ENCODE data around the gene PIP5K1B. TPM values are rescaled to one million over a fixed set of nuclear protein-coding genes. Genes with fewer than 3 reads are reported as not detected.

The PIP5K1B gene
- total and polyA plus RNA-seq, 2 donors, result 0.94 to 1.2 TPM

- Histone ChIP-seq H3K36me3 (ENCODE audit: control insufficient read depth in 2 of 2, insufficient read depth in 2 of 2, low read length in 1 of 2) (no peaks in the 10 kb centered on the region), H3K9me3 (ENCODE audit: control insufficient read depth in 2 of 2, insufficient read depth in 1 of 2, low read length in 1 of 2) (no peaks in the 10 kb centered on the region), H3K4me1 (ENCODE audit: control insufficient read depth in 2 of 2, insufficient read depth in 2 of 2, low read length in 2 of 2) (no peaks in the 10 kb centered on the region), H3K27ac (ENCODE audit: low read depth in 1 of 2, low read length in 1 of 2) (no peak overlapping the region), H3K27me3 (ENCODE audit: control insufficient read depth in 2 of 2, insufficient read depth in 1 of 2, low read length in 1 of 2) (peaks cover 0 to 2% of the 10 kb centered on the region in 2 donors), H3K4me3 (ENCODE audit: low read length in 2 of 2) (no peak overlapping the region)
- WGBS, result 82% methylated on average over 7 of the region's 7 CpGs
- no peak for DNase-seq (ENCODE audit: low read depth in 6 of 9, low spot score in 9 of 9)
Measured at GRCh38 chr9:69023650-69024049, 318.6 kb downstream of the PIP5K1B start.

DNA sequence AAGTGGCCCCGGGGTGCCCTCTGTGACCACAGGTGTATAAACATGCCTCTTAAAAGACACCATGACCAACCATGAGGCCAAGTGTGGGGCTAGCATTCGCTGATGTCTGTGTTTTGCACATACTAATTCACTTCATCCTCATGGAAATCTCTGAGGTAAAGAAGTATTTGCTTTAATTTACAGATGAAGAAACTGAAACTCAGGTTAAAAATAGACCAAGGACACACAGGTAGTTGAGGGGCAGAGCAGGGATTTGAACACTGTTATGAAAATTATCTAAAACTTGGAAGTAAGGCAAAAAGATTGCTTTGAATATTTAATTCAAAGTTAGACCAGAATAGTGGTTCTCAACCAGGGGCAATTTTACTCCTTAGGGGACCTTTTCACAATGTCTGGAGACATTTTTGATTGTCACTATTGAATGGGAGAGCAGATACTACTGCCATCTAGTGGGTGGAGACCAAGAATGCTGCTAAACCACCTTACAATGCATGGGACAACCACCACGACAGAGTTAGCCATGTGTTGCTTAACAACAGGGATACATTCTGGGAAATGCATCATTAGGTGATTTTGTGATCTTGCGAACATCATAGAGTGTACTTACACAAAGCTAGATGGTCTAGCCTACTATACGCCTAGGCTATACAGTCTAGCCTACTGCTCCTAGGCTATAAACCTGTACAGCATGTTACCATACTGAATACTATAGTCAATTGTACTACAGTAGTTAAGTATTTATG is 322.5 kb downstream of the PIP5K1B start:
- 68% methylated on average over 5 of the region's 5 CpGs for WGBS
- peaks cover 0 to 2% of the 10 kb centered on the region in 2 donors for H3K27me3 ChIP-seq (ENCODE audit: control insufficient read depth in 2 of 2, insufficient read depth in 1 of 2, low read length in 1 of 2)
- DNase-seq (ENCODE audit: low read depth in 6 of 9, low spot score in 9 of 9), result peak in 7 of 9 donors; percentile 20 to 59 (median 27)
- no peaks in the 10 kb centered on the region for H3K4me1 ChIP-seq (ENCODE audit: control insufficient read depth in 2 of 2, insufficient read depth in 2 of 2, low read length in 2 of 2)
- no peak overlapping the region for H3K27ac ChIP-seq (ENCODE audit: low read depth in 1 of 2, low read length in 1 of 2)
- no peaks in the 10 kb centered on the region for H3K36me3 ChIP-seq (ENCODE audit: control insufficient read depth in 2 of 2, insufficient read depth in 2 of 2, low read length in 1 of 2)
- H3K9me3 ChIP-seq (ENCODE audit: control insufficient read depth in 2 of 2, insufficient read depth in 1 of 2, low read length in 1 of 2), result peaks cover 0 to 3% of the 10 kb centered on the region in 2 donors
- H3K4me3 ChIP-seq (ENCODE audit: low read length in 2 of 2), result no peak overlapping the region

DNA sequence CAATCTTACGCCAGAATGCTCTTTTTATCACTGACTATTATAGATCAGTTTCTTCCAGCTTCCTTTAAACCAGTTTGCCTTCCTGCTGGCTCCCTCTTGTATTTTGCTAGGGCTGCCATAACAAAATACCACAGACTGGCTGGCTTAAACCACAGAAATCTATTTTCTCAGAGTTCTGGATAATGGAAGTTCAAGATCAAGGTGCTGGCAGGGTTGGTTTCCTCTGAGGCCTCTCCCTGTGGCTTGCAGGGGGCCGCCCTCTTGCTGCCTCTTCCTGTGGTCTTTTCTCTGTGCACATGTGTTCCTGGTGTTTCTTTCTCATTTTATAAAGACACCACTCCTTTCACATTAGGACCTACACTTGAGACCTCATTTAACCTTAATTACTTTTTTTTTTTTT is 323.7 kb downstream of the PIP5K1B start:
- Histone ChIP-seq H3K36me3 (ENCODE audit: control insufficient read depth in 2 of 2, insufficient read depth in 2 of 2, low read length in 1 of 2) (no peaks in the 10 kb centered on the region), H3K9me3 (ENCODE audit: control insufficient read depth in 2 of 2, insufficient read depth in 1 of 2, low read length in 1 of 2) (peaks cover 0 to 3% of the 10 kb centered on the region in 2 donors)
- 21% methylated on average over 2 of the region's 2 CpGs for WGBS

GRCh38 chr9:69029535-69029934 is 324.5 kb downstream of the PIP5K1B start:
- no peak overlapping the region for H3K4me3 ChIP-seq (ENCODE audit: low read length in 2 of 2)
- H3K27me3 ChIP-seq (ENCODE audit: control insufficient read depth in 2 of 2, insufficient read depth in 1 of 2, low read length in 1 of 2), result peaks cover 0 to 2% of the 10 kb centered on the region in 2 donors
- no peaks in the 10 kb centered on the region for H3K36me3 ChIP-seq (ENCODE audit: control insufficient read depth in 2 of 2, insufficient read depth in 2 of 2, low read length in 1 of 2)

More for the DNA sequence above, 323.7 kb downstream of the PIP5K1B start:
- Histone ChIP-seq H3K27ac (ENCODE audit: low read depth in 1 of 2, low read length in 1 of 2) (no peak overlapping the region), H3K27me3 (ENCODE audit: control insufficient read depth in 2 of 2, insufficient read depth in 1 of 2, low read length in 1 of 2) (peaks cover 0 to 2% of the 10 kb centered on the region in 2 donors), H3K4me1 (ENCODE audit: control insufficient read depth in 2 of 2, insufficient read depth in 2 of 2, low read length in 2 of 2) (no peaks in the 10 kb centered on the region), H3K4me3 (ENCODE audit: low read length in 2 of 2) (no peak overlapping the region)
- DNase-seq (ENCODE audit: low read depth in 6 of 9, low spot score in 9 of 9), result peak in 1 of 9 donors; percentile 29

DNA sequence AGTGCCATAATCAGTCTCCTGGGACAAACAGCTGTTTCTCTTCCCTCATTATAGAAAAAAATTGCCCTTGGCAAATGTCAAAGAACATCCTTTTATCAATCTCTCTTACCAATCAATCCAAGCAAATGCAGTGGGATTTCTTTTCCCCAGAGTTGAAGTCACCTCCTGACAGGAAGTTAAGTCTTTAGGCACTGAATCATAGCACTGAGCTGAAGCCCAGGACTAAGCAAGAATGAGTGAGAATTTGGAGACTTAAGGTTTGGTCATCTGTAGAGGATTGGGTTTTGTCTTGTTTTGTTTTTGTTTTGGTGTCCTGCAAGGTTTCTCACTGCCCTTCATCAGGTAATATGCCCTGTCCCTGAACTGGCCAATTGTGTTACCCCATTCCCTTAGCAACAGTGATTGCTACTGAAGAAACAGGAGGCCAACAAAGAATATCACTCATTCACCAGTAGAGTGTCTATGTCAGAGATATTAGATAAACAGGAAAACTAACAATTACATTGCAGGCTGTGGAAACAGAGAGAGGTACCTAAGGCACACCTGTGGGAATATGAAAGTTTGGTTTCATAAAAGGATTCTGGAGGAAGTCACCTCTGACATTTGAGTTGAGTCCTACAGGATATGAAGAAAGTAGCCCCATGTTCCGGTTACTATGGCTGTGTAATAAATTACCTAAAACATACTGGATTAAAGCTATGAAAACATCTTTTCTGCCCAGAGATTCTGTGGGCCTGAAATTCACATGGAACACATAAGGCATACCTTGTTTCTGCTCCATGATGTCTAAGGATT is 326.0 kb downstream of the PIP5K1B start:
- H3K36me3 ChIP-seq (ENCODE audit: control insufficient read depth in 2 of 2, insufficient read depth in 2 of 2, low read length in 1 of 2), result no peaks in the 10 kb centered on the region
- 100% methylated on average over 1 of the region's 1 CpG for WGBS

More at GRCh38 chr9:69029535-69029934, 324.5 kb downstream of the PIP5K1B start:
- Histone ChIP-seq H3K4me1 (ENCODE audit: control insufficient read depth in 2 of 2, insufficient read depth in 2 of 2, low read length in 2 of 2) (no peaks in the 10 kb centered on the region), H3K9me3 (ENCODE audit: control insufficient read depth in 2 of 2, insufficient read depth in 1 of 2, low read length in 1 of 2) (peaks cover 0 to 3% of the 10 kb centered on the region in 2 donors), H3K27ac (ENCODE audit: low read depth in 1 of 2, low read length in 1 of 2) (no peak overlapping the region)
- DNase-seq (ENCODE audit: low read depth in 6 of 9, low spot score in 9 of 9), result no peak

GRCh38 chr9:69034071-69034470 is 329.0 kb downstream of the PIP5K1B start:
- H3K9me3 ChIP-seq (ENCODE audit: control insufficient read depth in 2 of 2, insufficient read depth in 1 of 2, low read length in 1 of 2), result peaks cover 0 to 3% of the 10 kb centered on the region in 2 donors
- no peak overlapping the region for H3K4me3 ChIP-seq (ENCODE audit: low read length in 2 of 2)
- DNase-seq (ENCODE audit: low read depth in 6 of 9, low spot score in 9 of 9), result no peak
- H3K27ac ChIP-seq (ENCODE audit: low read depth in 1 of 2, low read length in 1 of 2), result no peak overlapping the region
- peaks cover 0 to 15% of the 10 kb centered on the region in 2 donors for H3K27me3 ChIP-seq (ENCODE audit: control insufficient read depth in 2 of 2, insufficient read depth in 1 of 2, low read length in 1 of 2)
- H3K36me3 ChIP-seq (ENCODE audit: control insufficient read depth in 2 of 2, insufficient read depth in 2 of 2, low read length in 1 of 2), result no peaks in the 10 kb centered on the region
- H3K4me1 ChIP-seq (ENCODE audit: control insufficient read depth in 2 of 2, insufficient read depth in 2 of 2, low read length in 2 of 2), result peaks cover 2 to 7% of the 10 kb centered on the region in 2 donors
- WGBS, result 95% methylated on average over 2 of the region's 2 CpGs

More for the DNA sequence above, 326.0 kb downstream of the PIP5K1B start:
- Histone ChIP-seq H3K4me3 (ENCODE audit: low read length in 2 of 2) (no peak overlapping the region), H3K9me3 (ENCODE audit: control insufficient read depth in 2 of 2, insufficient read depth in 1 of 2, low read length in 1 of 2) (peaks cover 0 to 3% of the 10 kb centered on the region in 2 donors), H3K4me1 (ENCODE audit: control insufficient read depth in 2 of 2, insufficient read depth in 2 of 2, low read length in 2 of 2) (peaks cover 2 to 4% of the 10 kb centered on the region in 2 donors), H3K27me3 (ENCODE audit: control insufficient read depth in 2 of 2, insufficient read depth in 1 of 2, low read length in 1 of 2) (peaks cover 0 to 9% of the 10 kb centered on the region in 2 donors), H3K27ac (ENCODE audit: low read depth in 1 of 2, low read length in 1 of 2) (no peak overlapping the region)
- DNase-seq (ENCODE audit: low read depth in 6 of 9, low spot score in 9 of 9), result no peak

DNA sequence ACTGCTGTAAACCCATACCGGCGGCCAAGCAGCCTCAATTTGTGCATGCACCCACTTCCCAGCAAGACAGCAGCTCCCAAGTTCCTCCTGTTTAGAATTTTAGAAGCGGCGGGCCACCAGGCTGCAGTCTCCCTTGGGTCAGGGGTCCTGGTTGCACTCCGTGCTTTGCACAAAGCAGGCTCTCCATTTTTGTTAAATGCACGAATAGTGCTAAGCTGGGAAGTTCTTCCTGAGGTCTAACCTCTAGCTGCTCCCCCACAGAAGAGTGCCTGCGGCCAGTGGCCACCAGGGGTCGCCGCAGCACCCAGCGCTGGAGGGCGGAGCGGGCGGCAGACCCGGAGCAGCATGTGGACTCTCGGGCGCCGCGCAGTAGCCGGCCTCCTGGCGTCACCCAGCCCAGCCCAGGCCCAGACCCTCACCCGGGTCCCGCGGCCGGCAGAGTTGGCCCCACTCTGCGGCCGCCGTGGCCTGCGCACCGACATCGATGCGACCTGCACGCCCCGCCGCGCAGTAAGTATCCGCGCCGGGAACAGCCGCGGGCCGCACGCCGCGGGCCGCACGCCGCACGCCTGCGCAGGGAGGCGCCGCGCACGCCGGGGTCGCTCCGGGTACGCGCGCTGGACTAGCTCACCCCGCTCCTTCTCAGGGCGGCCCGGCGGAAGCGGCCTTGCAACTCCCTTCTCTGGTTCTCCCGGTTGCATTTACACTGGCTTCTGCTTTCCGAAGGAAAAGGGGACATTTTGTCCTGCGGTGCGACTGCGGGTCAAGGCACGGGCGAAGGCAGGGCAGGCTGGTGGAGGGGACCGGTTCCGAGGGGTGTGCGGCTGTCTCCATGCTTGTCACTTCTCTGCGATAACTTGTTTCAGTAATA is 330.6 kb downstream of the PIP5K1B start, which contains the start of gene FXN:
Gene FXN (plus strand): TSS at position 315 of the 871 bp plus-strand sequence. CDS start 31 bp downstream, at position 346.
- Histone ChIP-seq H3K27me3 (ENCODE audit: control insufficient read depth in 2 of 2, insufficient read depth in 1 of 2, low read length in 1 of 2) (peaks cover 0 to 15% of the 10 kb centered on the region in 2 donors), H3K4me1 (ENCODE audit: control insufficient read depth in 2 of 2, insufficient read depth in 2 of 2, low read length in 2 of 2) (peaks cover 2 to 7% of the 10 kb centered on the region in 2 donors), H3K36me3 (ENCODE audit: control insufficient read depth in 2 of 2, insufficient read depth in 2 of 2, low read length in 1 of 2) (no peaks in the 10 kb centered on the region), H3K27ac (ENCODE audit: low read depth in 1 of 2, low read length in 1 of 2) (peak within 1 kb of the TSS; percentile 7 to 53), H3K9me3 (ENCODE audit: control insufficient read depth in 2 of 2, insufficient read depth in 1 of 2, low read length in 1 of 2) (no peaks in the 10 kb centered on the region), H3K4me3 (ENCODE audit: low read length in 2 of 2) (peak within 1 kb of the TSS; percentile 54 to 56)
- 1% methylated on average over 75 of the region's 75 CpGs for WGBS
- DNase-seq (ENCODE audit: low read depth in 6 of 9, low spot score in 9 of 9), result peak; percentile 26 to 83 (median 65)

DNA sequence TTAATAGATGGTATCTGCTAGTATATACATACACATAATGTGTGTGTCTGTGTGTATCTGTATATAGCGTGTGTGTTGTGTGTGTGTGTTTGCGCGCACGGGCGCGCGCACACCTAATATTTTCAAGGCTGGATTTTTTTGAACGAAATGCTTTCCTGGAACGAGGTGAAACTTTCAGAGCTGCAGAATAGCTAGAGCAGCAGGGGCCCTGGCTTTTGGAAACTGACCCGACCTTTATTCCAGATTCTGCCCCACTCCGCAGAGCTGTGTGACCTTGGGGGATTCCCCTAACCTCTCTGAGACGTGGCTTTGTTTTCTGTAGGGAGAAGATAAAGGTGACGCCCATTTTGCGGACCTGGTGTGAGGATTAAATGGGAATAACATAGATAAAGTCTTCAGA is 331.3 kb downstream of the PIP5K1B start:
- Histone ChIP-seq H3K27me3 (ENCODE audit: control insufficient read depth in 2 of 2, insufficient read depth in 1 of 2, low read length in 1 of 2) (peaks cover 0 to 15% of the 10 kb centered on the region in 2 donors), H3K27ac (ENCODE audit: low read depth in 1 of 2, low read length in 1 of 2) (peak overlapping the region in 1 of 2 donors; percentile 7), H3K4me3 (ENCODE audit: low read length in 2 of 2) (peak overlapping the region; percentile 54 to 56), H3K9me3 (ENCODE audit: control insufficient read depth in 2 of 2, insufficient read depth in 1 of 2, low read length in 1 of 2) (no peaks in the 10 kb centered on the region), H3K4me1 (ENCODE audit: control insufficient read depth in 2 of 2, insufficient read depth in 2 of 2, low read length in 2 of 2) (peaks cover 2 to 7% of the 10 kb centered on the region in 2 donors), H3K36me3 (ENCODE audit: control insufficient read depth in 2 of 2, insufficient read depth in 2 of 2, low read length in 1 of 2) (no peaks in the 10 kb centered on the region)
- WGBS, result 26% methylated on average over 14 of the region's 14 CpGs
- peak in 1 of 9 donors; percentile 31 for DNase-seq (ENCODE audit: low read depth in 6 of 9, low spot score in 9 of 9)

All from thymus (tissue), 11 donors.